ENCODE measurements around the gene C1QTNF6. TPM values are rescaled to one million over a fixed set of nuclear protein-coding genes. Genes with fewer than 3 reads are reported as not detected.

Gene C1QTNF6
- total and polyA plus RNA-seq, 9 donors = 10.3 to 28.9 (median 17.5) TPM

Other genes starting within 250 kb of the C1QTNF6 start
- 22.3 TPM for gene TST, start 168.8 kb downstream of the C1QTNF6 start, total RNA-seq
- gene TST, start 168.8 kb downstream of the C1QTNF6 start, polyA plus RNA-seq (ENCODE audit: insufficient read depth in 1 of 8, insufficient read length in 8 of 8, low replicate concordance in 1 of 8) = 10 to 100 TPM; 16.2 to 21.8 (median 17.2) TPM
- 56.0 TPM for gene MPST, start 168.5 kb downstream of the C1QTNF6 start, total RNA-seq
- gene MPST, start 168.5 kb downstream of the C1QTNF6 start, polyA plus RNA-seq (ENCODE audit: insufficient read depth in 1 of 8, insufficient read length in 8 of 8, low replicate concordance in 1 of 8) = 10 to 100 TPM; 44.4 to 64.0 (median 51.9) TPM
- gene KCTD17, start 136.5 kb downstream of the C1QTNF6 start, total RNA-seq = 10.6 TPM
- 10 to 100 TPM; 15.6 to 22.1 (median 19.5) TPM for gene KCTD17, start 136.5 kb downstream of the C1QTNF6 start, polyA plus RNA-seq (ENCODE audit: insufficient read depth in 1 of 8, insufficient read length in 8 of 8, low replicate concordance in 1 of 8)
- gene TMPRSS6, start 78.5 kb downstream of the C1QTNF6 start, total RNA-seq = not detected
- gene TMPRSS6, start 78.5 kb downstream of the C1QTNF6 start, polyA plus RNA-seq (ENCODE audit: insufficient read depth in 1 of 8, insufficient read length in 8 of 8, low replicate concordance in 1 of 8) = under 1 TPM; 0.04 to 0.18 (median 0.11) TPM
- 0.27 TPM for gene IL2RB, start 38.3 kb downstream of the C1QTNF6 start, total RNA-seq
- 1 to 10 TPM in 5 of 8 donors, under 1 TPM in 3; 0.68 to 1.7 (median 1.3) TPM for gene IL2RB, start 38.3 kb downstream of the C1QTNF6 start, polyA plus RNA-seq (ENCODE audit: insufficient read depth in 1 of 8, insufficient read length in 8 of 8, low replicate concordance in 1 of 8)
- not detected for gene SSTR3, start 24.2 kb upstream of the C1QTNF6 start, total RNA-seq
- under 1 TPM in 1 of 8 donors, not detected in 7; 0.04 TPM for gene SSTR3, start 24.2 kb upstream of the C1QTNF6 start, polyA plus RNA-seq (ENCODE audit: insufficient read depth in 1 of 8, insufficient read length in 8 of 8, low replicate concordance in 1 of 8)
- 2.4 TPM for gene RAC2, start 56.0 kb upstream of the C1QTNF6 start, total RNA-seq
- 10 to 100 TPM in 1 of 8 donors, 1 to 10 TPM in 7; 6.0 to 11.2 (median 7.1) TPM for gene RAC2, start 56.0 kb upstream of the C1QTNF6 start, polyA plus RNA-seq (ENCODE audit: insufficient read depth in 1 of 8, insufficient read length in 8 of 8, low replicate concordance in 1 of 8)
- 6.5 TPM for gene CYTH4, start 94.3 kb upstream of the C1QTNF6 start, total RNA-seq
- 1 to 10 TPM; 4.6 to 9.6 (median 5.7) TPM for gene CYTH4, start 94.3 kb upstream of the C1QTNF6 start, polyA plus RNA-seq (ENCODE audit: insufficient read depth in 1 of 8, insufficient read length in 8 of 8, low replicate concordance in 1 of 8)
- 0.35 TPM for gene ELFN2, start 239.2 kb upstream of the C1QTNF6 start, total RNA-seq
- gene ELFN2, start 239.2 kb upstream of the C1QTNF6 start, polyA plus RNA-seq (ENCODE audit: insufficient read depth in 1 of 8, insufficient read length in 8 of 8, low replicate concordance in 1 of 8) = 1 to 10 TPM in 5 of 8 donors, under 1 TPM in 3; 0.67 to 2.2 (median 1.3) TPM

Measured in muscle of leg (tissue), 9 donors.